GM23338 (cell line): ENCODE data around the gene ZNRF2. TPM values are rescaled to one million over a fixed set of nuclear protein-coding genes. Genes with fewer than 3 reads are reported as not detected.

Source experiments
- ATAC-seq: fragments of 200-7000 bp; cut with Tn5 transposase; 3 replicates; pipeline ENCODE4 v1.9.1; 2020
- DNase-seq: peaks from one replicate; pipeline ENCODE4 v3.0.0-alpha.2; 2015; ENCODE audit warnings: low spot score
- H2AFZ ChIP-seq: fragments of 200-600 bp; sonication (generic); 2 replicates; pipeline ENCODE4 v1.8.0; 2016; ENCODE audit warnings: antibody characterized with exemption, mild to moderate bottlenecking, moderate library complexity
- H3F3A ChIP-seq: fragments of 200-600 bp; sonication (generic); replicated peaks from 2 replicates; pipeline ENCODE4 v1.8.0; 2017; ENCODE audit warnings: antibody characterized with exemption, mixed run types, low read depth
- H3K27ac ChIP-seq: fragments of 200-600 bp; sonication (generic); 2 replicates; pipeline ENCODE4 v1.6.1; 2016; ENCODE audit warnings: low read depth
- H3K27me3 ChIP-seq: fragments of 200-600 bp; sonication (generic); 2 replicates; pipeline ENCODE4 v1.8.0; 2016; ENCODE audit warnings: mild to moderate bottlenecking, mixed run types, moderate library complexity; ENCODE audit not compliant: insufficient read depth
- H3K36me3 ChIP-seq: fragments of 200-600 bp; sonication (generic); 2 replicates; pipeline ENCODE4 v1.8.0; 2016; ENCODE audit warnings: mild to moderate bottlenecking; ENCODE audit not compliant: insufficient read depth
- H3K4me1 ChIP-seq: fragments of 200-600 bp; sonication (generic); 2 replicates; pipeline ENCODE4 v1.8.0; 2016; ENCODE audit warnings: mild to moderate bottlenecking, moderate library complexity; ENCODE audit not compliant: insufficient read depth
- H3K4me2 ChIP-seq: fragments of 200-600 bp; sonication (generic); 2 replicates; pipeline ENCODE4 v1.7.1; 2017; ENCODE audit warnings: mixed run types
- H3K4me3 ChIP-seq: fragments of 200-600 bp; sonication (generic); 2 replicates; pipeline ENCODE4 v1.6.1; 2016; ENCODE audit warnings: mixed run types
- H3K79me2 ChIP-seq: fragments of 200-600 bp; sonication (generic); replicated peaks from 2 replicates; pipeline ENCODE4 v1.8.0; 2017; ENCODE audit warnings: mild to moderate bottlenecking; ENCODE audit not compliant: insufficient read depth
- H3K9me2 ChIP-seq: fragments of 200-600 bp; sonication (generic); 2 replicates; pipeline ENCODE4 v1.8.0; 2017; ENCODE audit not compliant: insufficient read depth
- H4K20me1 ChIP-seq: fragments of 200-600 bp; sonication (generic); replicated peaks from 2 replicates; pipeline ENCODE4 v1.8.0; 2017; ENCODE audit warnings: mild to moderate bottlenecking; ENCODE audit not compliant: insufficient read depth
- H3K27ac Mint-ChIP-seq: 2 replicates; pipeline ENCODE4 v1.8.0; 2020; ENCODE audit warnings: inconsistent platforms, mild to moderate bottlenecking, moderate library complexity, mixed read lengths
- H3K27me3 Mint-ChIP-seq: 3 replicates; pipeline ENCODE4 v1.8.0; 2022; ENCODE audit warnings: low read depth, mild to moderate bottlenecking, moderate library complexity, mixed read lengths, inconsistent platforms; ENCODE audit not compliant: insufficient read depth, poor library complexity
- H3K36me3 Mint-ChIP-seq: 3 replicates; pipeline ENCODE4 v1.8.0; 2021; ENCODE audit warnings: low read depth, mild to moderate bottlenecking, inconsistent platforms, moderate library complexity, mixed read lengths
- H3K4me1 Mint-ChIP-seq: 3 replicates; pipeline ENCODE4 v1.8.0; 2020; ENCODE audit warnings: mild to moderate bottlenecking, inconsistent platforms, mixed read lengths
- H3K4me3 Mint-ChIP-seq: 3 replicates; pipeline ENCODE4 v1.8.0; 2021; ENCODE audit warnings: moderate library complexity, mild to moderate bottlenecking, inconsistent platforms, mixed read lengths
- H3K9me3 Mint-ChIP-seq: 3 replicates; pipeline ENCODE4 v1.8.0; 2020; ENCODE audit warnings: moderate library complexity, mild to moderate bottlenecking, inconsistent platforms, mixed read lengths
- CREB1 ChIP-seq: fragments of 250-450 bp; sonication (Bioruptor Pico); IDR thresholded peaks from 2 replicates; pipeline ENCODE4 v1.5.0; 2020; ENCODE audit warnings: low read depth, mild to moderate bottlenecking, moderate library complexity
- EZH2 ChIP-seq: fragments of 200-600 bp; sonication (generic); IDR thresholded peaks from one replicate; pipeline ENCODE4 v1.8.0; 2017; ENCODE audit warnings: antibody characterized with exemption, mild to moderate bottlenecking, low read depth; ENCODE audit not compliant: unreplicated experiment
- EZH2phosphoT487 ChIP-seq: fragments of 200-600 bp; sonication (generic); IDR thresholded peaks from one replicate; pipeline ENCODE4 v1.8.1; 2018; ENCODE audit warnings: antibody characterized with exemption; ENCODE audit not compliant: unreplicated experiment
- JUNB ChIP-seq: IDR thresholded peaks from one replicate; pipeline ENCODE4 v1.6.1; 2016; ENCODE audit warnings: antibody characterized with exemption; ENCODE audit not compliant: unreplicated experiment
- POLR2AphosphoS5 ChIP-seq: IDR thresholded peaks from 2 replicates; pipeline ENCODE4 v1.6.1; 2016; ENCODE audit warnings: antibody characterized with exemption, low read depth
- STAT1 ChIP-seq: IDR thresholded peaks from one replicate; pipeline ENCODE4 v1.6.1; 2016; ENCODE audit warnings: antibody characterized with exemption; ENCODE audit not compliant: unreplicated experiment
- ZNF114 ChIP-seq: fragments of 250-450 bp; sonication (Bioruptor Pico); IDR thresholded peaks from 2 replicates; pipeline ENCODE4 v1.5.0; 2020; ENCODE audit warnings: mild to moderate bottlenecking, moderate library complexity
- polyA plus RNA-seq: library from polyadenylated mRNA; unstranded; fragments of >200 nt; fragmentation: Nextera tagmentation; extraction: Ambion mirVana; gene quantifications from 2 replicates; pipeline ENCODE4 v1.2.1, GENCODE V29; 2016
- total RNA-seq: library from RNA; depleted of rRNA; stranded (reverse); fragments of >200 nt; shearing (Covaris generic); gene quantifications from 2 replicates; pipeline ENCODE4 v1.2.3, GENCODE V29; 2014
- TF ChIP-seq, protein P1 (sequence below): IDR thresholded peaks from one replicate; pipeline ENCODE4 v1.6.1; 2018; ENCODE audit warnings: antibody characterized with exemption; ENCODE audit not compliant: unreplicated experiment
- TF ChIP-seq, protein P2 (sequence below), 2 experiments: fragments of 200-600 bp in 1 of 2; sonication (generic) in 1 of 2; conservative IDR thresholded peaks; 2 replicates each; pipeline versions ENCODE4 v1.5.1 to v1.6.1; 2016 to 2017; ENCODE audit warnings: antibody characterized with exemption in 2 of 2, low read depth in 2 of 2, mild to moderate bottlenecking in 2 of 2, moderate library complexity in 1 of 2
- TF ChIP-seq, protein P3 (sequence below): fragments of 250-450 bp; sonication (Bioruptor Pico); IDR thresholded peaks from 2 replicates; pipeline ENCODE4 v1.5.0; 2020; ENCODE audit warnings: mild to moderate bottlenecking, moderate library complexity

Gene ZNRF2
- total and polyA plus RNA-seq, 2 experiments from 2014 or later, result 6.0 to 34.7 TPM

DNA sequence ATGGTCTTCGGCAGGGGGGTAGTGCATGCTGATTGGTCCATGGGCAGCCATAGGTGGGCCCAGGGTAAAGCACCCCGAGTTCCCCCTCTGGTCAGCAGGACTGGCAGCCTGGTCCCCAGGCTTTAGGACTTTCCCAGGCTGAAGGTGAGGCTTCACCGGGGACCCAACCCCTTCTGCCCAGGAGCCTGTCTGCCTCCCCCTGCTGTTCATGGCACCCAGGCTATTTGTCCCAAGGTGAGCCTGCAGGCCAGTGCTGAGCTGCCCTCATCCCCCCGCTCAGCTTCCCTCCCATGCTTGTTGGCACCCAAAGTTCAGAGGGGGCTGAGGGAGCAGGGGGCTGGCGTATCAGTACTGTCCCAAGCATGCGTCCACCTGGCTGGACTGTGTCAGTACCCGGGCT, 38.5 kb upstream of the ZNRF2 start:
- Histone ChIP-seq H3F3A (no peaks in the 10 kb centered on the region), H3K27ac (no peak overlapping the region), H3K27me3 (no peaks in the 10 kb centered on the region), H2AFZ (no peak overlapping the region), H3K4me3 (no peak overlapping the region), H3K36me3 (no peaks in the 10 kb centered on the region), H3K79me2 (no peaks in the 10 kb centered on the region), H3K4me1 (no peaks in the 10 kb centered on the region), H3K9me2 (peaks cover 4% of the 10 kb centered on the region), H3K4me2 (no peak overlapping the region), H4K20me1 (no peaks in the 10 kb centered on the region)
- Mint-ChIP-seq H3K9me3 (no peaks in the 10 kb centered on the region; the same call in 2 of the 3 replicates), H3K27ac (no peak overlapping the region), H3K27me3 (peaks cover 2% of the 10 kb centered on the region), H3K4me1 (peaks cover 13% of the 10 kb centered on the region; the same call in 2 of the 3 replicates), H3K36me3 (no peaks in the 10 kb centered on the region), H3K4me3 (no peak overlapping the region)
- ATAC-seq (no peak), DNase-seq (no peak)
- no peak for TF ChIP-seq ZNF114 (CRISPR knock-in tag)

DNA sequence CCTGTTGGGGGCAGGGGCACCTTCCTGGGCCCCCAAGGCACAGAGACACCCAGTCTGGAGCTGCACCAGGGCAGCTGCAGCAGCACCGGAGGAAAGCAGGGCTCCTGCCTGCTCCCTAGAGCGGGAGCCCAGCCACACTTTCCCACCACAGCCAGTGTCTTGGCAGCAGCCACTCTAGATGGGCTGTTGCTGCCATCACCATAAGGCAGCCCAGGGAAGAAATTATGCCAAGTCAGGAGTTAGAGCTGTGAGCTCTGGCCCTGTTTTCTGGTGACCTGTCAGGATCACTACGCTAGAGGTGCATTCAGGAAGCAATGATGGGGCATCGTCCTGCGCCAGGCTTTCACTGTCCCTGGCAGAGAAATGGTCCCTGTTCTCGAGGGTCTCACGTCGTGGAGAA, 38.0 kb upstream of the ZNRF2 start:
- H3K4me3 ChIP-seq, result no peak overlapping the region
- no peak for TF ChIP-seq STAT1
- TF ChIP-seq EZH2phosphoT487, result no peak
- TF ChIP-seq, protein P1, sequence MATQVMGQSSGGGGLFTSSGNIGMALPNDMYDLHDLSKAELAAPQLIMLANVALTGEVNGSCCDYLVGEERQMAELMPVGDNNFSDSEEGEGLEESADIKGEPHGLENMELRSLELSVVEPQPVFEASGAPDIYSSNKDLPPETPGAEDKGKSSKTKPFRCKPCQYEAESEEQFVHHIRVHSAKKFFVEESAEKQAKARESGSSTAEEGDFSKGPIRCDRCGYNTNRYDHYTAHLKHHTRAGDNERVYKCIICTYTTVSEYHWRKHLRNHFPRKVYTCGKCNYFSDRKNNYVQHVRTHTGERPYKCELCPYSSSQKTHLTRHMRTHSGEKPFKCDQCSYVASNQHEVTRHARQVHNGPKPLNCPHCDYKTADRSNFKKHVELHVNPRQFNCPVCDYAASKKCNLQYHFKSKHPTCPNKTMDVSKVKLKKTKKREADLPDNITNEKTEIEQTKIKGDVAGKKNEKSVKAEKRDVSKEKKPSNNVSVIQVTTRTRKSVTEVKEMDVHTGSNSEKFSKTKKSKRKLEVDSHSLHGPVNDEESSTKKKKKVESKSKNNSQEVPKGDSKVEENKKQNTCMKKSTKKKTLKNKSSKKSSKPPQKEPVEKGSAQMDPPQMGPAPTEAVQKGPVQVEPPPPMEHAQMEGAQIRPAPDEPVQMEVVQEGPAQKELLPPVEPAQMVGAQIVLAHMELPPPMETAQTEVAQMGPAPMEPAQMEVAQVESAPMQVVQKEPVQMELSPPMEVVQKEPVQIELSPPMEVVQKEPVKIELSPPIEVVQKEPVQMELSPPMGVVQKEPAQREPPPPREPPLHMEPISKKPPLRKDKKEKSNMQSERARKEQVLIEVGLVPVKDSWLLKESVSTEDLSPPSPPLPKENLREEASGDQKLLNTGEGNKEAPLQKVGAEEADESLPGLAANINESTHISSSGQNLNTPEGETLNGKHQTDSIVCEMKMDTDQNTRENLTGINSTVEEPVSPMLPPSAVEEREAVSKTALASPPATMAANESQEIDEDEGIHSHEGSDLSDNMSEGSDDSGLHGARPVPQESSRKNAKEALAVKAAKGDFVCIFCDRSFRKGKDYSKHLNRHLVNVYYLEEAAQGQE, result no peak
- TF ChIP-seq, protein P2, sequence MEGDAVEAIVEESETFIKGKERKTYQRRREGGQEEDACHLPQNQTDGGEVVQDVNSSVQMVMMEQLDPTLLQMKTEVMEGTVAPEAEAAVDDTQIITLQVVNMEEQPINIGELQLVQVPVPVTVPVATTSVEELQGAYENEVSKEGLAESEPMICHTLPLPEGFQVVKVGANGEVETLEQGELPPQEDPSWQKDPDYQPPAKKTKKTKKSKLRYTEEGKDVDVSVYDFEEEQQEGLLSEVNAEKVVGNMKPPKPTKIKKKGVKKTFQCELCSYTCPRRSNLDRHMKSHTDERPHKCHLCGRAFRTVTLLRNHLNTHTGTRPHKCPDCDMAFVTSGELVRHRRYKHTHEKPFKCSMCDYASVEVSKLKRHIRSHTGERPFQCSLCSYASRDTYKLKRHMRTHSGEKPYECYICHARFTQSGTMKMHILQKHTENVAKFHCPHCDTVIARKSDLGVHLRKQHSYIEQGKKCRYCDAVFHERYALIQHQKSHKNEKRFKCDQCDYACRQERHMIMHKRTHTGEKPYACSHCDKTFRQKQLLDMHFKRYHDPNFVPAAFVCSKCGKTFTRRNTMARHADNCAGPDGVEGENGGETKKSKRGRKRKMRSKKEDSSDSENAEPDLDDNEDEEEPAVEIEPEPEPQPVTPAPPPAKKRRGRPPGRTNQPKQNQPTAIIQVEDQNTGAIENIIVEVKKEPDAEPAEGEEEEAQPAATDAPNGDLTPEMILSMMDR (conservative IDR thresholded peaks at IDR 0.05; ENCODE audit: low read depth in 2 of 2), result no peak
- no peak for TF ChIP-seq CREB1 (CRISPR knock-in tag)
- TF ChIP-seq, protein P3, sequence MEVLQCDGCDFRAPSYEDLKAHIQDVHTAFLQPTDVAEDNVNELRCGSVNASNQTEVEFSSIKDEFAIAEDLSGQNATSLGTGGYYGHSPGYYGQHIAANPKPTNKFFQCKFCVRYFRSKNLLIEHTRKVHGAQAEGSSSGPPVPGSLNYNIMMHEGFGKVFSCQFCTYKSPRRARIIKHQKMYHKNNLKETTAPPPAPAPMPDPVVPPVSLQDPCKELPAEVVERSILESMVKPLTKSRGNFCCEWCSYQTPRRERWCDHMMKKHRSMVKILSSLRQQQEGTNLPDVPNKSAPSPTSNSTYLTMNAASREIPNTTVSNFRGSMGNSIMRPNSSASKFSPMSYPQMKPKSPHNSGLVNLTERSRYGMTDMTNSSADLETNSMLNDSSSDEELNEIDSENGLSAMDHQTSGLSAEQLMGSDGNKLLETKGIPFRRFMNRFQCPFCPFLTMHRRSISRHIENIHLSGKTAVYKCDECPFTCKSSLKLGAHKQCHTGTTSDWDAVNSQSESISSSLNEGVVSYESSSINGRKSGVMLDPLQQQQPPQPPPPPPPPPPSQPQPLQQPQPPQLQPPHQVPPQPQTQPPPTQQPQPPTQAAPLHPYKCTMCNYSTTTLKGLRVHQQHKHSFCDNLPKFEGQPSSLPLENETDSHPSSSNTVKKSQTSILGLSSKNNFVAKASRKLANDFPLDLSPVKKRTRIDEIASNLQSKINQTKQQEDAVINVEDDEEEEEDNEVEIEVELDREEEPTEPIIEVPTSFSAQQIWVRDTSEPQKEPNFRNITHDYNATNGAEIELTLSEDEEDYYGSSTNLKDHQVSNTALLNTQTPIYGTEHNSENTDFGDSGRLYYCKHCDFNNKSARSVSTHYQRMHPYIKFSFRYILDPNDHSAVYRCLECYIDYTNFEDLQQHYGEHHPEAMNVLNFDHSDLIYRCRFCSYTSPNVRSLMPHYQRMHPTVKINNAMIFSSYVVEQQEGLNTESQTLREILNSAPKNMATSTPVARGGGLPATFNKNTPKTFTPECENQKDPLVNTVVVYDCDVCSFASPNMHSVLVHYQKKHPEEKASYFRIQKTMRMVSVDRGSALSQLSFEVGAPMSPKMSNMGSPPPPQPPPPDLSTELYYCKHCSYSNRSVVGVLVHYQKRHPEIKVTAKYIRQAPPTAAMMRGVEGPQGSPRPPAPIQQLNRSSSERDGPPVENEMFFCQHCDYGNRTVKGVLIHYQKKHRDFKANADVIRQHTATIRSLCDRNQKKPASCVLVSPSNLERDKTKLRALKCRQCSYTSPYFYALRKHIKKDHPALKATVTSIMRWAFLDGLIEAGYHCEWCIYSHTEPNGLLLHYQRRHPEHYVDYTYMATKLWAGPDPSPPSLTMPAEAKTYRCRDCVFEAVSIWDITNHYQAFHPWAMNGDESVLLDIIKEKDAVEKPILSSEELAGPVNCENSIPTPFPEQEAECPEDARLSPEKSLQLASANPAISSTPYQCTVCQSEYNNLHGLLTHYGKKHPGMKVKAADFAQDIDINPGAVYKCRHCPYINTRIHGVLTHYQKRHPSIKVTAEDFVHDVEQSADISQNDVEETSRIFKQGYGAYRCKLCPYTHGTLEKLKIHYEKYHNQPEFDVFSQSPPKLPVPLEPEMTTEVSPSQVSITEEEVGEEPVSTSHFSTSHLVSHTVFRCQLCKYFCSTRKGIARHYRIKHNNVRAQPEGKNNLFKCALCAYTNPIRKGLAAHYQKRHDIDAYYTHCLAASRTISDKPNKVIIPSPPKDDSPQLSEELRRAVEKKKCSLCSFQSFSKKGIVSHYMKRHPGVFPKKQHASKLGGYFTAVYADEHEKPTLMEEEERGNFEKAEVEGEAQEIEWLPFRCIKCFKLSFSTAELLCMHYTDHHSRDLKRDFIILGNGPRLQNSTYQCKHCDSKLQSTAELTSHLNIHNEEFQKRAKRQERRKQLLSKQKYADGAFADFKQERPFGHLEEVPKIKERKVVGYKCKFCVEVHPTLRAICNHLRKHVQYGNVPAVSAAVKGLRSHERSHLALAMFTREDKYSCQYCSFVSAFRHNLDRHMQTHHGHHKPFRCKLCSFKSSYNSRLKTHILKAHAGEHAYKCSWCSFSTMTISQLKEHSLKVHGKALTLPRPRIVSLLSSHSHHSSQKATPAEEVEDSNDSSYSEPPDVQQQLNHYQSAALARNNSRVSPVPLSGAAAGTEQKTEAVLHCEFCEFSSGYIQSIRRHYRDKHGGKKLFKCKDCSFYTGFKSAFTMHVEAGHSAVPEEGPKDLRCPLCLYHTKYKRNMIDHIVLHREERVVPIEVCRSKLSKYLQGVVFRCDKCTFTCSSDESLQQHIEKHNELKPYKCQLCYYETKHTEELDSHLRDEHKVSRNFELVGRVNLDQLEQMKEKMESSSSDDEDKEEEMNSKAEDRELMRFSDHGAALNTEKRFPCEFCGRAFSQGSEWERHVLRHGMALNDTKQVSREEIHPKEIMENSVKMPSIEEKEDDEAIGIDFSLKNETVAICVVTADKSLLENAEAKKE (CRISPR knock-in tag), result no peak
- TF ChIP-seq EZH2, result no peak
- no peak for TF ChIP-seq POLR2AphosphoS5
- no peak for TF ChIP-seq JUNB
- H2AFZ ChIP-seq, result no peak overlapping the region
- ATAC-seq, result no peak
- peaks cover 4% of the 10 kb centered on the region for H3K9me2 ChIP-seq
- no peaks in the 10 kb centered on the region for H3K36me3 Mint-ChIP-seq
- H3K27ac Mint-ChIP-seq, result no peak overlapping the region
- no peak overlapping the region for H3K27ac ChIP-seq
- H3K27me3 ChIP-seq, result no peaks in the 10 kb centered on the region
- no peaks in the 10 kb centered on the region for H3K79me2 ChIP-seq
- H3K4me1 Mint-ChIP-seq, result peaks cover 13% of the 10 kb centered on the region; the same call in 2 of the 3 replicates
- H3K4me2 ChIP-seq, result no peak overlapping the region
- H3K27me3 Mint-ChIP-seq, result peaks cover 2% of the 10 kb centered on the region
- no peaks in the 10 kb centered on the region; the same call in 2 of the 3 replicates for H3K9me3 Mint-ChIP-seq
- H4K20me1 ChIP-seq, result no peaks in the 10 kb centered on the region
- no peaks in the 10 kb centered on the region for H3K36me3 ChIP-seq
- no peaks in the 10 kb centered on the region for H3F3A ChIP-seq
- DNase-seq, result no peak
- no peaks in the 10 kb centered on the region for H3K4me1 ChIP-seq
- no peak overlapping the region for H3K4me3 Mint-ChIP-seq
